Frontal cortex (tissue), 4 donors: ENCODE results near the gene ADAT2. TPM values are rescaled to one million over a fixed set of nuclear protein-coding genes. Genes with fewer than 3 reads are reported as not detected.

ENCODE experiments used
- DNase-seq, 2 donors: peaks; one replicate each; pipeline ENCODE4 v3.0.0; 2012; ENCODE audit warnings: low spot score in 2 of 2
- FAIRE-seq: peaks from 2 replicates; lab custom pipeline; 2012; peaks lifted over from hg19 to GRCh38; lab: Jason Lieb, UNC
- small RNA-seq: library from RNA; depleted of rRNA; stranded (forward); fragments of <200 nt; gene quantifications from one replicate; pipeline ENCODE3, GENCODE V24; 2014
- total RNA-seq: library from RNA; depleted of rRNA; stranded (reverse); fragments of >200 nt; gene quantifications from one replicate; pipeline ENCODE4 v1.2.3, GENCODE V29; 2014
- donor health status: control.
- donor health status: control.
- donor health status: control.

ADAT2 gene
- total RNA-seq, 1 donor from 2014 or later, result 4.5 TPM

DNA sequence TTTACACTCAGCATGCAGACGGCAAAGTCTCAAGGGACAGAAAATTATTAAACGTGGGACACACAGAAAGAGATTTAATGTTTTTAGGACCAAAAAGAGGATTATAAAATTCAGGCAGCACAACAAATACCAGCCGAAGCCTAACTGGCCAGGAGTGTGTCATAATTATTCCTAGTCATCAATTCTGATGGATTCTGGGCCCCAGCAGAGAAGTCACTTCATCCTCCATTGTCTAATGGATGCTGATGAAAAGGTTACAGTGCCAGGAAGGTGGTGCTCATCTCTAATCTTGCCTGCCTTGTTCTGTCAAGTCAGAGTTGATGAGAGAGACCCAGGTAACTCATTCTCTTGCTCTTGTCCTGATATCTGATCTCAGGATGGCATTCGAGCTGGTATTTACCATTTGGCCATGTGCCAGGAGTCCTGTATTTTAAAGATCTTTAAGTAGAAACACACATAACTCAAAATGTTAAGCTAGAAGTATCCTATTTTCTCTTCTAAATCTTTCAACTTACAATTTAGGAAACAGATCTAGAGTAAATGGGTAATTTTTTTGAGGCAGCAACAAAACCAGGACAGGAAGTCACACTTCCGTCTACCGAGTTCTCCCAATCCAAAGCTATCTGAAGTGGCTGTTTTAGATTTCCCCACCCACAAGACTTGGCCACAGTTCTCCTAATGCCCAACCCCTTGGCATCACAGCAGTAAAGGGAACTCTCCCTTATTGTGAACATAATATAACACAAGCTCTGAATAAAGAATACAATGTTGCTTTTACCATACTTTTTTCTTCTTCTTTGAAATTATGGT, 50.0 kb downstream of the ADAT2 start:
- FAIRE-seq (no peak), DNase-seq (no peak)

DNA sequence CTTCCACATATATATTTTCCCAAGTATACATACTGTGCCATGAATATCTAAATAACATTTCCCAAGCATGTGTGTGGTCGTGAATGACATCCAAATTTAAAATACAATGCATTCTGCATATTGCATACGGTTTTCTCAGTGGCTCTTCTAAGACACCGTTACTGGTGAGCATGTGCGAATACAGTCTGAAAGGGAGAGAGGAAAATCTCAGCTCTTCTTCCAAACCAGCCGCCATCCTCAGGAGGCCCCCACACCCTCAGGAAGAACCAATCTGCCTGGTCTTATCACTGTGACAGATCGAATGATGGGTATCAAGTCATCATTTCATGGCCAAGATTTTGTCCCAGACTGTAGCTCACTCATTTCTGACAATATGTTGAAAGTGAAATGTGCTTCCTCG, 50.7 kb downstream of the ADAT2 start:
- no peak for DNase-seq
- FAIRE-seq, result no peak

DNA sequence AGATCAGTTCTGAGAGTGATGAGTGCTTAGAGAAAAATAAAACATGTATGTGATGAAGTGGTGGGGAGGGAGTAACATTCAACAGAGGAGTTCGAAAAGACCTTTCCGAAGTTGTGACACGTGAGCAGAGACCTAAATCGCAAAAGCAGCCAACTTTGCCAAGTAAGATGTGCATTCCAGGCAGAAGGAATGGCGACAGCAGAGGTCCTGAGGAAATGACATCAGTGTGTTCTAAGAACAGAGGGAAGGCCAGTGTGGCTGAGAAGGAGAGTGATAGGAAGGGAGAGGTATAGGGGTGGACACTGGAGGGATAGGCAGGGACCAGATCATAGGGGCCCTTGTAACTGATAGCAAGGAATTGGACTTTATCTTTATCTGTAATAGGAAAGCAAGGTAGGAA, 51.3 kb downstream of the ADAT2 start:
- DNase-seq, result no peak
- no peak for FAIRE-seq

DNA sequence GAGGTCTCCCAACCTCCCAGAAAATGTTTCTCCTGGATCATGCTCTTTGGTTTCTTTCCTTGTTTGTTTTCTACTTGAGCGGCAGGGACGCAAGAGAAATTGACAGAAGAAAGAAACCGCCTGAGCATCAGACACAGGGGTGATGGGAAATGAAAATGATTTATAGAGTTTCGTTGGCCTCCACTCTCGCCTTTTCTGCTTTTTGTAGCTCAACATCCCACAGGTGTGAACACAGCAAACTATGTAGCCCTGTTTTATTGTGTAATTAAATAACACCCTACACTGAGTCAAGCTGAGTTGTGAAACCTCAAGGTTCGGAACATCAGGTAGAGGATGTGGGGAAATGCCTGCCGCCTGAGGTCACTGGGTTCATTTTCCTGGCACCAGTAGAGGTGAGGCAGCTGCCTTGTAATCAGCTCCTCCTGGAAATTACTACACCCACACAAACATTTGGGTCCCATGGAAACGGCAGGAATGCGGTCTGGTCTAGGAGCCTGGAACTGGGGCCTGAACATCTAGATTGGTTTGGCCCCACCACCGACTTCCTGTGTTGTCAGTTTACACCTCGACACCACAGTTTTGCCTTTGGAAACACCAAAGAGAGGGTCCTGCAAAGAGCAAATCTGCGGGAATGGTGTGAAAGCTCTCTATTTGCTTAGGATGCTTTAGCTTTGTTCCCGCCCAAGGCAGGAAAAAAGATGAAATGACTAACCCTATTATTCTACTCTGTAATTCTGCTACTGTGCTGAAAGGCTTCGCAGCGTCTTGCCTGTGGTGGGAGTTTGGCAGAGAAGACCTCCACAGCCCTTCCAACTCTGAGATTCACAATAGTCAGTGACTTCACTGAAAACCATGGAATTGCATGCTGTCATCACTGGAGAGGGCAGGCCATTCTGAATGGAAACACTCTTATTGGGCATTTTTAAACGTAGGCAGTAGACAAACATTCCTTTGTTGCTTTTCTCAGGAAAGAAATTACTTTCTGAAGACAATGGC, 53.0 kb downstream of the ADAT2 start:
- FAIRE-seq (no peak), DNase-seq (no peak)

DNA sequence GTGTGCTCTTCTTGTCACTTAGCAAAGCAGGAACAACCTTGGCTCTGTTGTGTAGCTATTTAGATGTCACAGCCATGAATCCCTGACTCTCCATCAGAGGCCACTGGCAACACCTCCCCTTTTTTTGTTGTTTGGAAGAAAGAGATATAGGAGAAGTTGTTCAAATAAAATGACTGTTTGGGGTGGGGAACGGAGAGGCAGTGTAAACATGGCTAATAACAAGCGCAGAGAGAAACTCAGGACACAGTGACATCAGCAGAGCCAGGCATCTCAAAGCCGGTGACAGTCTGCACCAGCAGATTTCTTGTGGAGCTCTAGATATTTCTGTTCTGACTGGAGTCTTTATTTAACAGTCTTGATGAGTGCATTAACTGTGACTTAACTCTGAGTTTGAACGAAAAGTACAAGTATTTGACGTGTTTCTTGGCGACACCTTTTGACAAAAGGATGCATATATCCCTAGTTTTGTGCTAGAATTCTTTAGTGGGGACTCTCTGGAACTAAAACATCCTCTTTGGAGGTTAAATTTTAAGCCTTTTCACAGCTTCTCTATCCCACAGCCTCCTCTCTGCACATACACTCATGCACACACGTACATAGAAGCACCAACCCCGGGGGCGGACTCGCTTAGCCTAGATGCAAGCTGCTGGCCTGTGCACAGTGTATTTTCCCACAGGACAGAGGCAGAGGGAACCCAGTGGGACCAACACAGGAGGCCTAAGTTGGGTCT, 53.8 kb downstream of the ADAT2 start:
- DNase-seq (no peak), FAIRE-seq (no peak)

DNA sequence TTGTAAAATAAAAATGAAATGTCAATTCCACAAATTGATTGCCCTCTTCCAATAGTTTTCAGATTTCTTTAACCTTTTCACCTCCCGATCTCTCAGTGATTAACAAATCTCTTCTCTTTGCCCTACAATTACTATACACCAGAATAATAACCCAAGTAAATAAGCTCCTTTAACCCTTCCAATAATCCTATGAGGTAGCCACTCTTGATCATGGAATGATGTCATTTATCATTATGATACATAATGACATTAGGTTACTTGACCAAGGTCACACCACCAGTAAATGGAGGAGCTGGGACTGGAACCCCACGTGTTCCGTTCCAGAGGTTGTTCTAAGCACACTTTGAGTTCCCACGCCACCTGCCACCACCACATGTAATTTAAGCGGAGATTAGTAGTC, 54.8 kb downstream of the ADAT2 start:
- FAIRE-seq, result no peak
- DNase-seq, result no peak

DNA sequence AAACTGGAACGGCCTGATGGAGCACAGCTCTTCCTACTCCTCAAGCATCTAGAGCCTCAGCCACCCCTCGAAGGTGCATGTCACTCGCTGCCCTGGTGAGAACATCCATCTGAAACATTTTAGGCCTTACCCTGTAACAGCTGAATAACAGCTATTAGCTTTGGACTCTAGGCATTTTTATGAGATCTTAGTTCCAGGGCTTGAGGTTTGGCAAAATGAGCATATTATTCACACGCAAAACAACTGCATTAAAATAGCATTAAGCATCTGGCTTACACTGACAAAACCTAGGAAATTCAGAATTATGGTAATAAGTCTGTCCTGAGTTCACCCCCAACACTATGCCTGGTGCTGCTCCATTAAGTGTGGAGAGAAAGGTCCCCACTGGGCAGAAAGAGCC, 56.1 kb downstream of the ADAT2 start:
- FAIRE-seq (no peak), DNase-seq (no peak)

DNA sequence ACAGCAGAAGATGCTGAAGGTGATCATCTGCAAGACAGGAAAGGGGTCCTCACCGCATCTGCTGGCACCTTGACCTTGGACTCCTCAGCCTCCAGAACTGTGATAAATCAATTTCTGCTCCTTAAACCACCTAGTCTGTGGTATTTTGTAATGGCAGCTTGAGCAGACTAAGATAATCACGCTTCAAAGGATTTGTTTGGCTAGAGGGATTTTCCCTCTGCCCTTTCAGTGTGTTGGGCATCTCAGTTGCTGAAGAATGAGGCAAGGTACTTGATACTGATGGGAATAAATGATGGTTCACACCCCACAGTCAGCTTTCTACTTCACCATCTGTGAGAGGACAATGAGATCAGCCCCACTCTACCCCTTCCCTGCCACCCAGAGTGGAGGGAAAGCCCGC, 60.2 kb downstream of the ADAT2 start:
- FAIRE-seq (no peak), DNase-seq (no peak)

DNA sequence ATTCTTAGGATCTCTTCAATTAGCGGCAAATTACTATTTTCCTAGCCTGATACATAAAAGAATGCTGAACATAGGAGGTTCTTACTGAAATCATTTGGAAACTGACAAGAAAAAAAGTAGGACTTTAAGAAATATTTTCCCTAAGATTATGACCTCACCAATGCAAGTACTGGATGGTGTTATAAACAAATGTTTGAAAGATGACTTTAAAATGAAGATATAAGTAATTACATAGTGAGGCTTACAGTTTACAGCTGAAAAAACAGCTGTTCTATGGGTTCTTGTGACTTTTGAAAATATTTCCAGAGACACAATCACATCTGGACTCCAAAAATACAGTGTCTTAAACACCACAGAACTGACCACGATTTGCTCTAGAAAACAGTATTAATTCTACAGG, 64.9 kb downstream of the ADAT2 start:
- no peak for DNase-seq
- no peak for FAIRE-seq

DNA sequence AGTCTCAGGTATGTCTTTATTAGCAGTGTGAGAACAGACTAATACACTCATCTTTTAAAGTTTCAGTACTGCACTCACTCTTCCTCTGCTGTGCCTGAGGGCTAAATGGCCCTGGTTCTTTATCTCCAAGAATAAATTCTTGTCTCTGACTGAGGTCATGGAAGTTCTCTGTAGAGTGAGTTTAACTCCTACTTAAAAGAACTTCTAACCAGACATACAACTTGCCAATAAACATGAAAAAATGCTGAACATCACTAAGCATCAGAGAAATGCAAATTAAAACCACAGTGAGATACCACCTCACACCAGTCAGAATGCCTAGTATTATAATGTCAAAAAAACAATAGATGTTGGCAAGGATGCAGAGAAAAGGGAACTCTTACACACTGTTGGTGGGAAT, 73.6 kb downstream of the ADAT2 start:
- no peak for FAIRE-seq
- no peak for DNase-seq

DNA sequence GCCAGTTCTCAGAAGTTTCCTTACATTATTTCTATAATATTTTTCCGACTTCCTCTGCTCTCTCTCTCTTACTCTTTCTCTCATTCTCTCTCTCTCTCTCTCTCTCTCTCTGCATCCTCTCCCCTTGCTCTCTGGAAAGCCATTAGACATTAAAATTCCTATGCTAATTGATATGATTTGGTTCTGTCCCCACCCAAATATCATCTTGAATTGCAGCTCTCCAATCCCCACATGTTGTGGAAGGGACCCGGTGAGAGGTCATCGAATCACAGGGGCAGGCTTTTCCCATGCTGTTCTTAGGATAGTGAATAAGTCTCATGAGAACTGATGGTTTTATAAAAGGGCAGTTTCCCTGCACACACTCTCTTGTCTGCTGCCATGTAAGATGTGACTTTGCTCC, 74.1 kb downstream of the ADAT2 start:
- FAIRE-seq, result no peak
- DNase-seq, result no peak

DNA sequence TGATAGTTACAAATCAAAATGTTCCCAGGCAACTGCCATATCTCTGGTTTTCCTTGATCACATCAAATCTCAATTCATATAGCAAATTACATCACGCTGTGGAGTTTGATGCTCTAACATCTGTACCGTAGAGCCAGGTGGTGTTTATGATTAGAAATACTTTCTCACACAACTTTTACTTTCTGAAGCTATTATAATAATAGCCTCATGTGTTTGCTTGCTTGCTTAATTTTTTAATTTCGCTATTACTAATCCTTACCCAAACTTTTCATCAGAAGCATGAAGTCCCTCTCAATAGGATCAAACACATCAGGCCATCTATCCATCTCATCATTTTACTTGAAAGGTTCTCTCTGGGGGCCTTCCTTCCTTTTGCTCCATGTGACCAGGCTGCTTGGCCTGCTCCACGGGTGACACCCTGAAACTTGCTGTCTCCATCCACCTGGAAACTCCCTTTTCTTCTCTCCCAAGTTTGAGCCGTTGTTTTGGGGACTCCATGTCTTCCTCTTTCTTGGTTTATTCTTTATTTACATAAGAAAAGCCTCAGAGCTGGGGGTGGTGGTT, 75.4 kb downstream of the ADAT2 start:
- no peak for DNase-seq
- no peak for FAIRE-seq

DNA sequence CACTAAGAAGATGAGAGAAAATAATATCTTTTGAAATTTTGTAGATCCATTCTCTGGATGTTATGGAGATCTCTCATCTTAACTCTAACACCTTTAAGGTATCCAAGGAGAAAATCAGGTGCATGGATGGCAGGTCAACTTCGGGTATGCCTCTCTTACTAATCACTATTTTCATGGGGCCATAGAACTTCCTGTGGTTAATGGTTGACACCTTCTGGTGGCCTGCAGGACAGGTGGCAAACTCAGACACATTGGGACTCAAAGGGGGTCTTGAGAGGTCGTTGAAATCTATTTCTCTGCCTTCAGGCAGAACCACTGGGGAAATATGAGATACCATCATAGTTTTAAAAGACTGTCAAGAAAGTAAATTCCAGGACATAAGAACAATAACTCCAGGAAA, 76.5 kb downstream of the ADAT2 start:
- FAIRE-seq (no peak), DNase-seq (no peak)

Small RNAs within 50 kb of the gene (small RNA-seq; reads per million reads assigned to genes)
- gene RNA5SP221, result not detected

Other genes with a start within 250 kb of the ADAT2 start
- gene PEX3, start 110 bp upstream of the ADAT2 start, total RNA-seq, result 33.8 TPM
- 11.8 TPM for gene FUCA2, start 61.0 kb upstream of the ADAT2 start, total RNA-seq
- 15.1 TPM for gene PHACTR2, start 227.3 kb upstream of the ADAT2 start, total RNA-seq